ENCODE data around the gene POU2AF3. TPM values are rescaled to one million over a fixed set of nuclear protein-coding genes. Genes with fewer than 3 reads are reported as not detected.

POU2AF3 gene
- total and polyA plus RNA-seq, 10 of the 15 experiments (the other 5 are each of a cell fraction or from before 2014, with no cell fraction given): 0.17 TPM; not detected in 8

GRCh38 chr11:111310088-111310487 is 11.7 kb downstream of the POU2AF3 start:
- FAIRE-seq: no peak
- RAD21 ChIA-PET (ENCODE audit: unreplicated experiment): interaction anchor here (1.2 kb wide), 1 partner anchor 32 kb away, joined by 3 read pairs; no protein-coding TSS in a partner anchor
- Histone ChIP-seq H2AFZ (ENCODE audit: control insufficient read depth, low read depth, low read length) (no peak overlapping the region), H3K36me3 (ENCODE audit: control insufficient read depth in 2 of 2, insufficient read depth in 2 of 2, low read length in 1 of 2) (no peaks in the 10 kb centered on the region), H3K27ac (ENCODE audit: control insufficient read depth, insufficient read depth) (no peak overlapping the region), H3K27me3 (replicated peaks in 1 of 2; ENCODE audit: control insufficient read depth in 2 of 2, insufficient read depth in 2 of 2, low read length in 1 of 2) (no peaks in the 10 kb centered on the region; a peak in 1 of 4 replicates), H3K9me3 (replicated peaks; ENCODE audit: control insufficient read depth, insufficient read depth, low read length) (no peaks in the 10 kb centered on the region), H3K79me2 (ENCODE audit: control insufficient read depth, insufficient read depth, low read length) (no peaks in the 10 kb centered on the region), H3K4me1 (ENCODE audit: control insufficient read depth, insufficient read depth, low read length) (no peaks in the 10 kb centered on the region), H4K20me1 (ENCODE audit: control insufficient read depth, insufficient read depth) (no peaks in the 10 kb centered on the region), H3K4me2 (ENCODE audit: control insufficient read depth, insufficient read depth) (no peak overlapping the region), H3K9ac (ENCODE audit: control insufficient read depth, insufficient read depth, low read length) (no peak overlapping the region), H3K4me3 (no peak overlapping the region)
- SMC1A ChIA-PET (ENCODE audit: uncharacterized antibody, unreplicated experiment): interaction anchor here (0.9 to 1.5 kb wide), 2 partner anchors 18 to 118 kb away, joined by 3 to 6 read pairs; no protein-coding TSS in a partner anchor
- 31% methylated on average over 3 of the region's 3 CpGs for WGBS (ENCODE audit: insufficient coverage, insufficient replicate concordance, low lambda C conversion rate, missing lambda C conversion rate)
- intact Hi-C loops (cut with micrococcal nuclease; ENCODE audit: unreplicated experiment) (no loop called here), in situ Hi-C loops (cut with MboI) (no loop called here)
- CTCF ChIA-PET: interaction anchor here (1.0 to 1.4 kb wide), 3 partner anchors 113 to 136 kb away, joined by 3 to 4 read pairs (median 3); no protein-coding TSS in a partner anchor
- BruUV-seq (replicated peaks): no TSS peak
- POLR2A ChIA-PET: interaction anchor here (1.4 to 1.9 kb wide), 2 partner anchors 108 to 113 kb away, joined by 3 to 4 read pairs; no protein-coding TSS in a partner anchor
- ATAC-seq: no peak
- TF ChIP-seq SMARCA5 (IDR thresholded peaks at IDR 0.05): no peak
- TF ChIP-seq EED (IDR thresholded peaks at IDR 0.05; ENCODE audit: low read depth): no peak
- TF ChIP-seq BCL3 (IDR thresholded peaks at IDR 0.05; ENCODE audit: borderline replicate concordance, insufficient read depth, low read depth, low read length, poor library complexity, severe bottlenecking): no peak
- TF ChIP-seq HDGF (IDR thresholded peaks at IDR 0.05): no peak
- no peak for TF ChIP-seq MTA3 (IDR thresholded peaks at IDR 0.05; ENCODE audit: borderline replicate concordance, low read length)
- TF ChIP-seq MEF2A (IDR thresholded peaks at IDR 0.05; ENCODE audit: insufficient read depth, low read depth, low read length): no peak
- no peak for TF ChIP-seq BHLHE40 (IDR thresholded peaks at IDR 0.05; ENCODE audit: borderline replicate concordance in 1 of 2, low read depth in 2 of 2, low read length in 1 of 2)
- no peak for TF ChIP-seq TCF7 (IDR thresholded peaks at IDR 0.05; ENCODE audit: borderline replicate concordance)
- DNase-seq (ENCODE audit: low read depth, low spot score): no peak
